Measurements from ENCODE around the gene INF2. TPM values are rescaled to one million over a fixed set of nuclear protein-coding genes. Genes with fewer than 3 reads are reported as not detected.
A peak's percentile ranks its signal among the peaks of the same experiment; 100 is the strongest.

INF2 gene
- total and polyA plus RNA-seq, 2 donors (not counting 3 experiments of a cell fraction or from before 2014, with no cell fraction given): 55.3 to 124 TPM

GRCh38 chr14:104676694-104677511 lies 12.5 kb upstream of the INF2 start:
- Histone ChIP-seq H3K9ac (replicated peaks; ENCODE audit: extremely low read depth, insufficient read depth, low read length) (peak overlapping the region; percentile 74), H3K27ac (ENCODE audit: insufficient read depth, low read depth, low read length) (peak overlapping the region; percentile 95), H3K36me3 (ENCODE audit: control insufficient read depth in 2 of 2, extremely low read depth in 1 of 2, insufficient read depth in 2 of 2, low read length in 2 of 2) (no peaks in the 10 kb centered on the region), H3K9me3 (replicated peaks; ENCODE audit: control insufficient read depth, insufficient read depth, low read length) (no peaks in the 10 kb centered on the region), H4K20me1 (replicated peaks; ENCODE audit: control insufficient read depth, extremely low read depth, insufficient read depth, low read length) (no peaks in the 10 kb centered on the region), H3K9me1 (replicated peaks; ENCODE audit: control insufficient read depth, extremely low read depth, insufficient read depth, low read length) (no peaks in the 10 kb centered on the region), H3K4me2 (ENCODE audit: insufficient read depth, low read length) (peak overlapping the region; percentile 58), H3K4me3 (replicated peaks in 1 of 3; ENCODE audit: insufficient read depth in 1 of 3, low read depth in 1 of 3, low read length in 3 of 3) (peak overlapping the region in 2 of 3 experiments; percentile 19 to 38), H3K27me3 (ENCODE audit: control insufficient read depth in 2 of 2, insufficient read depth in 2 of 2, low read length in 2 of 2) (no peaks in the 10 kb centered on the region), H2AFZ (ENCODE audit: low read depth, low read length) (peak overlapping the region; percentile 77), H3K79me2 (ENCODE audit: control insufficient read depth, insufficient read depth, low read length) (no peaks in the 10 kb centered on the region), H3K4me1 (ENCODE audit: control insufficient read depth, extremely low read depth, insufficient read depth, low read length) (peaks cover 35% of the 10 kb centered on the region)
- no TSS peak for BruUV-seq (replicated peaks)
- CTCF ChIA-PET: interaction anchor here (0.6 to 2.2 kb wide), 4 partner anchors 11 to 32 kb away, joined by 3 to 19 read pairs (median 4); no protein-coding TSS in a partner anchor
- FAIRE-seq (no peak), DNase-seq (ENCODE audit: low read depth, low spot score) (peak; percentile 28)
- dilution Hi-C loops (cut with MboI; ENCODE audit: extremely low pct_ligation_motif_present, low sequenced_read_pairs): no loop called here
- POLR2A ChIA-PET: no interaction called here
- no peak for TF ChIP-seq FOS (IDR thresholded peaks at IDR 0.05; ENCODE audit: borderline replicate concordance, insufficient read depth, low read length)
- no peak for TF ChIP-seq POLR2AphosphoS5 (IDR thresholded peaks at IDR 0.05; ENCODE audit: insufficient read depth, low read depth, low read length)
- no peak for TF ChIP-seq EZH2 (IDR thresholded peaks at IDR 0.05; ENCODE audit: borderline replicate concordance, low read depth, low read length, severe bottlenecking)
- TF ChIP-seq CTCF (IDR thresholded peaks at IDR 0.05; ENCODE audit: extremely low read depth in 1 of 2, insufficient read depth in 1 of 2, low read depth in 1 of 2, low read length in 2 of 2): no peak
- TF ChIP-seq POLR2A (IDR thresholded peaks at IDR 0.05; ENCODE audit: low read depth, low read length): no peak
- no peak for TF ChIP-seq MAX (IDR thresholded peaks at IDR 0.05; ENCODE audit: insufficient read depth, insufficient read length)
- no peak for TF ChIP-seq JUN (IDR thresholded peaks at IDR 0.05; ENCODE audit: borderline replicate concordance, insufficient read depth, insufficient read length, low read depth)
- TF ChIP-seq GATA2 (IDR thresholded peaks at IDR 0.05; ENCODE audit: insufficient read depth, insufficient read length, low read depth, low read length): no peak
- no peak for TF ChIP-seq MYC (IDR thresholded peaks at IDR 0.05; ENCODE audit: low read depth, low read length)
- intact Hi-C loops (cut with micrococcal nuclease): loop anchor here (1.0 to 5.0 kb wide), 3 partner anchors 12 to 815 kb away; partner anchors contain the start of genes INF2 and TEDC1

Data from endothelial cell of umbilical vein (primary cell).